GM04503 (cell line): ENCODE measurements around the gene GALNT18.

ENCODE experiments used
- DNase-seq: peaks from one replicate; pipeline ENCODE4 v3.0.0-alpha.2; 2012; ENCODE audit warnings: low read depth

The GALNT18 gene

DNA sequence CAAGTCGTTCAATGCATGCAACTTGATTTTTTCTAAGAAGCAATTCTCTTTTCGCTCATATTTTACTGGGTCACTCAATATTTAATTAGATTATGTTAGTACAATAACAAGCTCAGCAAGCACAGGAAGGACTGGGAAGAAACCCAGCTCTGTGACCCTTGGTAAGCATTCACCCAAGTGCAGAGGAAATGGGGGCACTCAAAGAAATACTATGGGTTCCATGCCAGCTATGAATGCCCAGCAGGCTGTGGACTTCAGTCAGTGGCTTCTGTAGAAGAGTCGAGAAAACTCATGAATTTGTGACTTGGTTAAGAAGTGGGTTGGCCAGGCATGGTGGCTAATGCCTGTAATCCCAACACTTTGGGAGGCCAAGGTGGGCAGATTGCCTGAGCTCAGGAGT lies 123.6 kb downstream of the GALNT18 start:
- DNase-seq: no peak

DNA sequence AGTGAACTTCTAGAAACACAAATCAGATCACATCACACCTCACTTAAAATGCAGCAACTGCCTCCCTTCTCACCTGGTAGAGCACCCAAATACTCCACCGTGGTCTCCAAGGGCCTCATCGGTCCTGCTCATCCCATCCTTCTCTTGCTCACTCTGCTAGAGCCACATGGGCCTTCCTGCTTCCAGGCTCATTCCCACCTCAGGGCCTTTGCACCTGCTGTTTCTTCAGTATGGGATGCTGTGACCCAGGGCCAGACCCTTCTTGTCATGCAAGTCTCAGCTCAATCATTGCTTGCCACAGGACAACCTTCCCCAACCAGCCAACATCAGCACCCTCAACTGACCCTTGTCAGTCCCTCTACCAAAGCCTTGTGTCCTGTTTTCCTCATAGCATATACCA lies 124.9 kb downstream of the GALNT18 start:
- no peak for DNase-seq

DNA sequence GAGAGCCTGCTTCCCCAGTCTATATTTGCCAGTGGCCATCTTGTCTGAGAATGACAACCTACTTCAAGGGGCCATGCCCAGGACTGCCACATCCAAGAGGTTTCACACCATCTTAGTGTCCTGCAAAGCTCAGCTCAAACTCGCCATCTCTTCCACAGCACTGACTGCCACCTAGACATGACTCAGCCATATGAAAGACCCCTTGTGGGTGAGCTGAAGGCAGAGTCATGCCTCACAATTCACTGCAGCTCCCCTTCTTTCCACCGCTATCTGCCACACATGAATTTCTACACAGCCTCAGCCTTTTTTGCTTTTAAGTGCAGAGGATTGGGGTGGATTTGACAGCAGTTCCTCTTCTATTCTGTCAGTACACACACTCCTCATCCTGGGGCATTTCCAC lies 127.5 kb downstream of the GALNT18 start:
- DNase-seq: no peak

DNA sequence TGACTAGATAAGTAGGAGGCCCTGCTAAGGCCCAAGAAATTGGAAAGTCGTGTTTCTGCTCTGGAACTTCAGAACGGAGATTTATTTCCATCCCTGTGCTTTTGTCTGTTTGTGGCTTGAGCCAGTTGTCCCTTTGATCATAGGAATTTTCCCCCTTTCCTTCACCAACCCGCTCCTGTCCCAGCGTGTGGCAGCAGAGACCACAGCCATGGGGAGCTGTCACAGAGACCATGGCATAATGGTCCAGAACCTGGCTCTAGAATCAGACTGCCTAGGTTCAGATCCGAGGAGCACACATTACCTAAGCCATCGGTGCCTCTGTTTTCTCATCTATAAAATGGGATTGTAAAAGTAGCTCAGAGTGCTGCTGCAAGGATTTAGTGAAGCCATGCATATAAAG lies 128.1 kb downstream of the GALNT18 start:
- no peak for DNase-seq

- no peak for DNase-seq
Measured at GRCh38 chr11:11491589-11491988, 130.2 kb downstream of the GALNT18 start.

- no peak for DNase-seq
Measured at GRCh38 chr11:11491014-11491413, 130.8 kb downstream of the GALNT18 start.

- no peak for DNase-seq
Measured at GRCh38 chr11:11486423-11486822, 135.4 kb downstream of the GALNT18 start.

GRCh38 chr11:11486002-11486401 lies 135.8 kb downstream of the GALNT18 start:
- DNase-seq: no peak

DNA sequence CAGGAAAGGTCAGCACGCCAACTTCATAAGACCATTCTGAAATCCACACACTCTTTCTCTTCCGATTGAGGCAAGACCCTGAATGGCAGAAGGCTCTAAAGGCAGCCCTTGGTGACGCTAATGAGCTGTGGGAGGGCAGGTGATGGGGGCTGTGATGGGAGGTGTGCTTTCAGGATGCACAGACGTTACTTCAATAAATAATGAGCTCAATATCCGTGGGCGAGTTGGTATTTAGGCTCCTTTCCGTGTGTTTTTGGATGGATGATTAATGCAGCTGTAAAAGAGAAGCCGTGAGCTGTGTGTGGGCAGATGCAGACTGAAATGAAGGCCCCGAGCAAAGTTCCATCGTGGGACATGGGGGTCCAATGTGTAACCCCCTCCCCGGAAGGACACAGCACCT lies 138.2 kb downstream of the GALNT18 start:
- no peak for DNase-seq

DNA sequence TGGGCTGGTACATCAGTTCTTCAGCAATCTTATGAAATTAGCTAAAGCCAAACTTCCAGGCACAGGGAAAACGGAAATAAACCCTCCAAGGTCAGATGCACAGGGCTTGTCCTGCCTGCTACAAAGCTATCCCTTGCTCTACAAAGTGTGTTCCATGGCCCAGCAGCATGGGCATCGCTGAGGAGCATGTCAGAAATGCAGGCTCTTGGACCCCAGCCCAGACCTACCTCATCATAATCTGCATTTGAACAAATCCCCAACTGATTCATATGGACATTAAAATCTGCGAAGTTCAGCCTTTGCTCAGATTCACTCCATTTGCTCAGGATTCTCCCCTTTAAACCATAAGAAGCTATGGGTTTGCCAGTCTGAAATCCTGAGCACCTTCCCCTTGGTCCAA lies 139.1 kb downstream of the GALNT18 start:
- no peak for DNase-seq

GRCh38 chr11:11481371-11481770 lies 140.4 kb downstream of the GALNT18 start:
- no peak for DNase-seq

- no peak for DNase-seq
Measured at GRCh38 chr11:11480971-11481370, 140.8 kb downstream of the GALNT18 start.

DNA sequence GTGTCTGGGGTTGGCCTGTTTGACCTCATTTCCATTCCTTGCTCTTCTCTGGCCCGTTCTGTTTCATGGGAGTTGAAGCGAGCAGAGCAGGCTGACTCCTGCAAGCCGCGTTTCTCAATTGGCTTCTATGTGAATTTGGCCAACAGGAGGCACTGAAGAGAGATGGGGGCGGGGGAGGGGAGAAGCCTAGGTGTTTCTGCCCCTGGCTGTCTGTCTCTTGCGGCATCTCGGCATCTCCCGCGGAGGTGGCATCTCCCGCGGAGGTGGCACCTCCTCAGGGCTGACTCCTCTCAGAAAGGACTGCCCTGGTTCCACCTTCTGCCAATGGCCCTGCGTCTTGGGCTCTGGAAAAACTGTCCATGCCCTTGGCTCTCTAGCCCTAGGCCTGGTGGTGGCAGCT lies 143.1 kb downstream of the GALNT18 start:
- no peak for DNase-seq

- no peak for DNase-seq
Measured at GRCh38 chr11:11477695-11478420, 143.9 kb downstream of the GALNT18 start.

- DNase-seq: no peak
Measured at GRCh38 chr11:11476971-11477645, 144.7 kb downstream of the GALNT18 start.

DNA sequence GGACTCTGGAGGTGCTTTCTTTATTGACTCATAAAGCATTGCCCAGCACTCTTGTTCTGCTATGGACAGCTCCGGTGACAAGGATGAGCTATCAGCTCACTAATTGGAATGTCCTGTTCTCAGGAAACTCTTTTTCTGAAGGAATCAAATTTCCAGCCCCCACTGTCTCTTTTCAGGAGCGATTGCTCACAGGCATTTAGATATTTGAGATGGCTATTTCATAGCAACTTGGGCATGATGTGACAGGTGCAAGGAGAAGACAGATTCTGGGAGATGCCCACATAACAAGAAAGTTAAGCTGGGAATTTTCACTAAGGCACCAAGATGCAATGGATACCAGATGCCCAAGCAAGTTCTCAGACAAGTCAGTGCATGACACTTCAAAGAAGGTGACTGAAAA lies 145.3 kb downstream of the GALNT18 start:
- no peak for DNase-seq

DNA sequence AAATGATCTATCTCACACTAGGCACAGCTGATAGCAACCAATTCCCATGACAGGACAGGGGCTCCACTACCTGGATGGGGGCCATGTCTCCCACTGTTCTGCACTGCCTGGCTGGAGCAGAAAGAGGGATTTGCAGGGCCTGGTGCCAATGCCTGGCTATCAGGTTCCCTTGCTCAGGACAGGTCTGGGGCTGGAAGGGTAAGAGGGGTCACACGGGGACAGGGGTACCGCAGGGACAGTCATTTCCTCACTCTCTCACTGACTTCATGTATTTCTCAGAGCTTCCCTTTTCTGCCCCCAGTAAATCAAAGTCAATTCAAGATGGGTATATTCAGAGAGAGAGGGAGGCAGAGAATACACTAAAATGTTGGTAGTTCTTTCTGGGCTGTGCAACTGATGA lies 149.7 kb downstream of the GALNT18 start:
- no peak for DNase-seq

DNA sequence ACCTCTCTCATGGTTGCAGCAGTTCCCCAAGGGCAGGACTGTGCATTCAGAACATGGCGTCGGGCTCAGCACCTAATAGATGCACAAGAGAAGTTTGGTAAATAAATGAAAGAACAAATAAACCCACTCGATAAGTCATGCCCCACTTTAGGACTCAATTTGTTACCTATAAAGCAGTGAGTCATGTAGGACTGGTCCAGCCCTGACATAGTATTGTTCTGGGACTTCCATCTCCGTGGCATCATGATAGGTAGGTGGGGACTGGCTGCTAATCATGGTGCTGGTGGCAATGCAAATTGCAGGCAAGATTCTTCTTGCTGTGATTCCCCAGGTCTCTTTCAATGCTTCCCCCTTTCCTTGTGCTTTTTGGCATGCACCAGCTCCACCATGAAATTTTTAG lies 150.6 kb downstream of the GALNT18 start:
- no peak for DNase-seq

DNA sequence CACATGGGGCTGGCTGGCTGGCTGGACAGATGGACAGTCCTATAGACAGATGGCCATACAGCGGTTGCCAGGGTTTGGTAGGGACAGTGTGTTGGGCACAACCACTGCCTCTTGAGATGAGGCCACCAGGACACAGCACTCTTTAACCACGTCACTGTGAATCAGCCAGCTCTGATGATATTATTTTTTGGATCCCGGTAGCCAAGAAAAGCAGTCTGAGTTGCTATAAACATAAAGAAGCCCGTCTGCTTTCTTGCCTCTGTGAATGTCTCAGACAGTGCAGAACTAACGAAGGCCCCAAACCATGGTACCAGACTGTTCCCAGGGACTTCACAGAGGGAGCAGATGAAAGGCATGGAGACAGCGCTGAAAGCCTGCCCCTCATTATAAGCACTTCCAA lies 152.9 kb downstream of the GALNT18 start:
- no peak for DNase-seq

DNA sequence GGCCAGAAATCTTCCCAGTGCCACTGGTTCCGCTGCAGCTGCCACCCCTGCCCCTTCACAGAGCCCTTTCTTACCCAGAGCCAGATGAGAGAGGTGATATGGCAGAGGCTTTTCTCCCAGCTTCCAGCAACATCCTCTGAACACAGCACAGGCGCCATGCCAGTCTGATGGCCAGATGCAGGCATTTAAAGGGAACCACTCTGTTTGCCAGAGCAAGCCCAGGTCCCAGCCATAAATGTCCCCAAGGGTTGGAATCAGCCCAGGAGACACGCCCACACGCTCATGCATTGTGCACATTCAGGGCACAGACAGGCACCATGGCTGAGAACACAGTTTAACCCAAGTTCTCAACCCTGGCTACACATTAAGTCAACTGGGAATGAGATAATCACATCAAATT lies 154.5 kb downstream of the GALNT18 start:
- DNase-seq: no peak

- DNase-seq: no peak
Measured at GRCh38 chr11:11464555-11464954, 157.2 kb downstream of the GALNT18 start.

- DNase-seq: no peak
Measured at GRCh38 chr11:11463405-11463804, 158.4 kb downstream of the GALNT18 start.

- no peak for DNase-seq
Measured at GRCh38 chr11:11461473-11461872, 160.3 kb downstream of the GALNT18 start.

DNA sequence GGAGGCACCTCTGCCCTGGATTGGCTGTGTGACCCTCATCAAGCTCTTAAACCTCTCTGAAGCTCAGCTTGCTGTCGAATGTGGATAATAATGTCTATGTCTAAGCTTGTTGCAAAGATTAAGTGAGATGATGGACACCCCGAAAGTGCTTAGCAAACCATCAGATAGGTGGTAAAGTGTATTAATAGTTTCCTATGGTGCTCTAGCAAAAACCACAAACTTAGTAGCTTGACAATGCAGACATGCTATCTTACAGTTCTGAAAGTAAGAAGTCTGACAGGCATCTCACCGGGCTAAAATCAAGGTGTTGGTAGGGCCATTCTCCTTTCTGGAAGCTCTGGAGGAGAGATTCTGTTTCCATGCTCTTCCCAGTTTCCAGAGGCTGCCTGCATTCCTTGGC lies 162.2 kb downstream of the GALNT18 start:
- no peak for DNase-seq
